HCT116 (cell line): ENCODE data around the gene SPTLC1. TPM values are rescaled to one million over a fixed set of nuclear protein-coding genes. Genes with fewer than 3 reads are reported as not detected.

Experiments
- ATAC-seq: fragments of 200-7000 bp; cut with Tn5 transposase; 2 replicates; pipeline ENCODE4 v1.9.1; 2020; ENCODE audit warnings: mild to moderate bottlenecking, moderate library complexity
- BruUV-seq: library from RNA; stranded (reverse); fragments of 400-500 nt; replicated peaks from 2 replicates; lab custom pipeline; 2021; lab: Mats Ljungman, UMichigan
- CTCF ChIA-PET: fragments of 300-600 bp; sonication (Branson Sonifier 250); formaldehyde crosslinking; loops from one replicate; lab custom pipeline; 2021; ENCODE audit warnings: antibody characterized with exemption; lab: Charles Lee
- POLR2A ChIA-PET: fragments of 300-600, 350-600 bp; sonication (Branson Sonifier 250); formaldehyde crosslinking; loops from one replicate; lab custom pipeline; 2021; ENCODE audit warnings: antibody characterized with exemption; lab: Charles Lee
- RAD21 ChIA-PET, 2 experiments: fragments of 300-600 bp; sonication (Branson Sonifier 250); formaldehyde crosslinking; loops; one replicate each; lab custom pipeline; 2023; ENCODE audit warnings: low total read pairs in 2 of 2; ENCODE audit not compliant: uncharacterized antibody in 2 of 2, unreplicated experiment in 2 of 2, low non-redundant PET in 1 of 2; lab: Charles Lee
- DNase-seq: peaks from one replicate; pipeline ENCODE4 v3.0.0-alpha.2; 2010; ENCODE audit warnings: low read depth, low spot score
- H2AFZ ChIP-seq: fragments of 200-600 bp; shearing (Covaris generic), sonication (generic); 2 replicates; pipeline ENCODE4 v1.6.1; 2017; ENCODE audit warnings: low read depth, mixed run types, mixed read lengths, antibody characterized with exemption, low read length; ENCODE audit not compliant: poor library complexity, severe bottlenecking
- H3K27ac ChIP-seq: 2 replicates; pipeline ENCODE4 v1.5.1; 2012; ENCODE audit warnings: low read depth, low read length
- H3K27me3 ChIP-seq: fragments of 200-600 bp; sonication (generic); 2 replicates; pipeline ENCODE4 v1.6.1; 2016; ENCODE audit warnings: mixed run types, low read length, mixed read lengths; ENCODE audit not compliant: insufficient read depth
- H3K36me3 ChIP-seq, 2 experiments: fragments of 200-500 bp in 1 of 2; fragments of 200-600 bp in 1 of 2; sonication (Bioruptor generic) in 1 of 2; sonication (generic) in 1 of 2; 2 replicates each; pipeline versions ENCODE4 v1.5.1 to v1.6.1; 2014 to 2016; ENCODE audit warnings: low read length in 2 of 2, inconsistent platforms in 1 of 2, mixed read lengths in 1 of 2, mixed run types in 1 of 2; ENCODE audit not compliant: insufficient read depth in 2 of 2, control insufficient read depth in 1 of 2
- H3K4me1 ChIP-seq, 2 experiments: fragments of 200-600 bp in 1 of 2; sonication (generic) in 1 of 2; 2 replicates each; pipeline versions ENCODE4 v1.5.1 to v1.6.1; 2012 to 2017; ENCODE audit warnings: low read length in 2 of 2, inconsistent platforms in 1 of 2, mild to moderate bottlenecking in 1 of 2, mixed read lengths in 1 of 2, mixed run types in 1 of 2, moderate library complexity in 1 of 2; ENCODE audit not compliant: insufficient read depth in 2 of 2, control insufficient read depth in 1 of 2
- H3K4me2 ChIP-seq: fragments of 200-600 bp; sonication (generic); 2 replicates; pipeline ENCODE4 v1.6.1; 2017; ENCODE audit warnings: mixed run types, low read length, mixed read lengths
- H3K4me3 ChIP-seq, 2 experiments: fragments of 200-600 bp in 1 of 2; sonication (generic) in 1 of 2; replicated peaks in 1 of 2; 2 replicates each; pipeline ENCODE4 v1.5.1; 2011 to 2016; ENCODE audit warnings: low read length in 2 of 2, control low read depth in 1 of 2, low read depth in 1 of 2, mild to moderate bottlenecking in 1 of 2, mixed read lengths in 1 of 2, mixed run types in 1 of 2
- H3K79me2 ChIP-seq: fragments of 200-600 bp; sonication (generic); 2 replicates; pipeline ENCODE4 v1.6.1; 2017; ENCODE audit warnings: mild to moderate bottlenecking, mixed run types, low read length, moderate library complexity, mixed read lengths; ENCODE audit not compliant: insufficient read depth
- H3K9ac ChIP-seq: fragments of 200-600 bp; sonication (generic); 2 replicates; pipeline ENCODE4 v1.6.1; 2016; ENCODE audit warnings: low read length, mixed read lengths
- H3K9me2 ChIP-seq: fragments of 200-600 bp; sonication (generic), shearing (Covaris generic); 2 replicates; pipeline ENCODE4 v1.6.1; 2017; ENCODE audit warnings: mixed run types, mild to moderate bottlenecking, moderate library complexity; ENCODE audit not compliant: insufficient read depth
- H3K9me3 ChIP-seq, 2 experiments: fragments of 200-500 bp in 1 of 2; fragments of 200-600 bp in 1 of 2; sonication (Bioruptor generic) in 1 of 2; sonication (generic) in 1 of 2; 2 replicates each; pipeline ENCODE4 v1.6.1; 2014 to 2017; ENCODE audit warnings: low read length in 2 of 2, mixed read lengths in 2 of 2, inconsistent platforms in 1 of 2, low read depth in 1 of 2, mild to moderate bottlenecking in 1 of 2, mixed run types in 1 of 2, moderate library complexity in 1 of 2; ENCODE audit not compliant: control insufficient read depth in 1 of 2, insufficient read depth in 1 of 2
- H4K20me1 ChIP-seq: fragments of 200-600 bp; sonication (generic), shearing (Covaris generic); 2 replicates; pipeline ENCODE4 v1.6.1; 2017; ENCODE audit warnings: mixed run types, mild to moderate bottlenecking, moderate library complexity; ENCODE audit not compliant: insufficient read depth
- CEBPB ChIP-seq: IDR thresholded peaks from 2 replicates; pipeline ENCODE4 v1.6.1; 2012; ENCODE audit warnings: low read depth
- EGR1 ChIP-seq: IDR thresholded peaks from 2 replicates; pipeline ENCODE4 v1.6.1; 2012; ENCODE audit warnings: low read depth
- EZH2 ChIP-seq: fragments of 200-600 bp; sonication (generic); IDR thresholded peaks from 2 replicates; pipeline ENCODE4 v1.6.1; 2017; ENCODE audit warnings: antibody characterized with exemption, mixed run types
- FOSL1 ChIP-seq: IDR thresholded peaks from 2 replicates; pipeline ENCODE4 v1.6.1; 2012; ENCODE audit warnings: low read depth
- POLR2A ChIP-seq: IDR thresholded peaks from 2 replicates; pipeline ENCODE4 v1.7.0; 2011; ENCODE audit warnings: borderline replicate concordance; ENCODE audit not compliant: insufficient read depth, insufficient read length; ENCODE audit errors: extremely low read depth
- POLR2AphosphoS5 ChIP-seq: IDR thresholded peaks from 2 replicates; pipeline ENCODE4 v1.6.1; 2011; ENCODE audit warnings: mild to moderate bottlenecking, low read depth, low read length, moderate library complexity
- SP1 ChIP-seq: IDR thresholded peaks from 2 replicates; pipeline ENCODE4 v1.6.1; 2012; ENCODE audit warnings: low read depth
- YY1 ChIP-seq: IDR thresholded peaks from 2 replicates; pipeline ENCODE4 v1.6.1; 2011; ENCODE audit warnings: low read length, low read depth, moderate library complexity, mild to moderate bottlenecking; ENCODE audit not compliant: insufficient replicate concordance; ENCODE audit errors: extremely low read depth
- ZFX ChIP-seq: fragments of 450-650 bp; IDR thresholded peaks from 2 replicates; pipeline ENCODE4 v1.6.1; 2017
- ZNF274 ChIP-seq: fragments of 200-500 bp; sonication (Bioruptor generic); IDR thresholded peaks from 2 replicates; pipeline ENCODE4 v1.6.1; 2014; ENCODE audit warnings: mild to moderate bottlenecking, low read depth, low read length, inconsistent platforms
- intact Hi-C: fragments of 100-400 bp; cut with micrococcal nuclease; formaldehyde crosslinking; loops from 2 replicates; pipeline ENCODE4 v1.10.0; 2022
- total RNA-seq: library from RNA; stranded (reverse); gene quantifications from one replicate; pipeline ENCODE4 v1.2.1, GENCODE V29; 2021; ENCODE audit not compliant: unreplicated experiment
- TF ChIP-seq, protein P1 (sequence below), 3 experiments: fragments of 200-600 bp in 1 of 3; sonication (generic) in 1 of 3; IDR thresholded peaks in 2 of 3; conservative IDR thresholded peaks in 1 of 3; 2 replicates each; pipeline ENCODE4 v1.5.1; 2012 to 2017; ENCODE audit warnings: low read depth in 2 of 3, low read length in 2 of 3, antibody characterized with exemption in 1 of 3, borderline replicate concordance in 1 of 3, control low read depth in 1 of 3, mild to moderate bottlenecking in 1 of 3, mixed read lengths in 1 of 3, mixed run types in 1 of 3, moderate library complexity in 1 of 3; ENCODE audit not compliant: insufficient read depth in 1 of 3

The SPTLC1 gene
- total RNA-seq, 1 experiment from 2014 or later: 81.7 TPM

DNA sequence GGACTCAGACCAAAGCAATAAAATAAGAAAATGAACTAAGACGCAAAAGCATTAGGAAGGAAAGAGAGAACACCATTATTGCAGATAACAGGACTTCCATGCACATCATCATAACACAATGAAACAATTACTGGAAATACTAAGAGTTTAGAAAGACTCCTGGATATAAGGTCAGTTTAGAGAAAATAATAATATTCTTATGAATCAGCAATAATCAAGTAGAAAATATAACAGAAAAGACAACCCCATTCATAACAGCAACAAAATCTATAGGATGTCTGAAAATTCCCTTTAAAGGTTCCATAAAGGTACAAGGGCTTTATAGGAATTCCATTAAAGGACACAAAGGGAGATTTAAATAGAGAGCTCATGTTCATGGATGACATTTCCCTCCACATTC is 73.0 kb downstream of the SPTLC1 start:
- CTCF ChIA-PET: no interaction called here
- no TSS peak for BruUV-seq

DNA sequence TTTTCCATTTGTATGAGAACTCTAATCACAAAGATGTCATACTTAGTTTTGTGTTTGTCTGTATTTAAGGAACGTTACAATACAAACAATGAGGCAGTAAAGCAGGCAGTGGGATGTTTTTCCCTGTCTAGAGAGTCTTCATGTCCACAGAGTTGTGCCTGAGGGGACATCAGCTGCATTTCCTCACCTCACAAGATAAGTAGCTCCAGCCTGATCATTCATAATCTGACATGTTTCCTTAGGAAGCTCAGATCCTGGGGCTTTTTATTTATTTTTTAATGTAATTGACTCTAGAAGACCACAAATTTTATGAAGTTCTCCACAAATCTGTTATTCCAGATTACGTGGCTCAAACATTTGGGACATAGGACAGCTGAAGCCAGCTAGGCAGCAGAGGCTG is 78.5 kb downstream of the SPTLC1 start:
- Histone ChIP-seq H3K4me2 (no peak overlapping the region), H3K36me3 (peaks cover 11 to 23% of the 10 kb centered on the region in 2 experiments), H3K4me3 (no peak overlapping the region), H3K9me2 (no peaks in the 10 kb centered on the region), H3K27ac (no peak overlapping the region), H3K27me3 (no peaks in the 10 kb centered on the region), H3K9ac (no peak overlapping the region), H4K20me1 (no peaks in the 10 kb centered on the region), H3K4me1 (no peaks in the 10 kb centered on the region), H3K79me2 (no peaks in the 10 kb centered on the region), H3K9me3 (peaks cover under 1% of the 10 kb centered on the region in 2 experiments; a peak in 2 of 4 replicates), H2AFZ (no peak overlapping the region)
- intact Hi-C loops: no loop called here
- no peak for DNase-seq
- no peak for ATAC-seq
- ChIA-PET CTCF (no interaction called here), POLR2A (no interaction called here), RAD21 (no interaction called here)
- TF ChIP-seq ZNF274: no peak
- no peak for TF ChIP-seq EGR1
- TF ChIP-seq POLR2A: no peak
- TF ChIP-seq FOSL1: no peak
- no peak for TF ChIP-seq YY1
- TF ChIP-seq, protein P1, sequence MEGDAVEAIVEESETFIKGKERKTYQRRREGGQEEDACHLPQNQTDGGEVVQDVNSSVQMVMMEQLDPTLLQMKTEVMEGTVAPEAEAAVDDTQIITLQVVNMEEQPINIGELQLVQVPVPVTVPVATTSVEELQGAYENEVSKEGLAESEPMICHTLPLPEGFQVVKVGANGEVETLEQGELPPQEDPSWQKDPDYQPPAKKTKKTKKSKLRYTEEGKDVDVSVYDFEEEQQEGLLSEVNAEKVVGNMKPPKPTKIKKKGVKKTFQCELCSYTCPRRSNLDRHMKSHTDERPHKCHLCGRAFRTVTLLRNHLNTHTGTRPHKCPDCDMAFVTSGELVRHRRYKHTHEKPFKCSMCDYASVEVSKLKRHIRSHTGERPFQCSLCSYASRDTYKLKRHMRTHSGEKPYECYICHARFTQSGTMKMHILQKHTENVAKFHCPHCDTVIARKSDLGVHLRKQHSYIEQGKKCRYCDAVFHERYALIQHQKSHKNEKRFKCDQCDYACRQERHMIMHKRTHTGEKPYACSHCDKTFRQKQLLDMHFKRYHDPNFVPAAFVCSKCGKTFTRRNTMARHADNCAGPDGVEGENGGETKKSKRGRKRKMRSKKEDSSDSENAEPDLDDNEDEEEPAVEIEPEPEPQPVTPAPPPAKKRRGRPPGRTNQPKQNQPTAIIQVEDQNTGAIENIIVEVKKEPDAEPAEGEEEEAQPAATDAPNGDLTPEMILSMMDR (IDR thresholded peaks at IDR 0.05 in 2 of 3, conservative IDR thresholded peaks at IDR 0.05 in 1 of 3; ENCODE audit: borderline replicate concordance in 1 of 3, insufficient read depth in 1 of 3, low read depth in 2 of 3, low read length in 2 of 3): no peak
- no peak for TF ChIP-seq SP1
- TF ChIP-seq ZFX: no peak
- TF ChIP-seq EZH2: no peak
- BruUV-seq: no TSS peak

More for the DNA sequence above, 73.0 kb downstream of the SPTLC1 start:
- TF ChIP-seq ZNF274: no peak
- TF ChIP-seq FOSL1: no peak
- no peak for TF ChIP-seq CEBPB
- TF ChIP-seq POLR2AphosphoS5: no peak
- TF ChIP-seq, all 23 proteins: peak for 0
- ATAC-seq: no peak
- no peaks in the 10 kb centered on the region for H3K27me3 ChIP-seq
- no peaks in the 10 kb centered on the region for H3K79me2 ChIP-seq
- DNase-seq: no peak
- H3K27ac ChIP-seq: no peak overlapping the region
- H3K4me2 ChIP-seq: no peak overlapping the region
- no peaks in the 10 kb centered on the region for H3K4me1 ChIP-seq
- POLR2A ChIA-PET: no interaction called here
- H3K9me3 ChIP-seq: peaks cover 5 to 7% of the 10 kb centered on the region in 2 experiments; a peak in 2 of 4 replicates
- no peak overlapping the region for H3K4me3 ChIP-seq
- intact Hi-C loops: no loop called here
- no peak overlapping the region for H3K9ac ChIP-seq
- no peaks in the 10 kb centered on the region for H3K9me2 ChIP-seq
- H2AFZ ChIP-seq: no peak overlapping the region
- RAD21 ChIA-PET: no interaction called here
- H4K20me1 ChIP-seq: no peaks in the 10 kb centered on the region
- H3K36me3 ChIP-seq: peaks cover 32 to 53% of the 10 kb centered on the region in 2 experiments
